HG03103 (cell line): Measurements from ENCODE around the gene BRMS1.
"Not testable (repeated sequence)": the region's sequence is repeated elsewhere in the genome, so short reads cannot be mapped to it uniquely, and the experiment has no call there.

Source experiments
- ATAC-seq: cut with Tn5 transposase; IDR thresholded peaks from one replicate; pipeline ENCODE4 v1.9.1; 2021; ENCODE audit warnings: low read depth; ENCODE audit not compliant: unreplicated experiment

BRMS1 gene

GRCh38 chr11:66363805-66364535 lies 19.1 kb upstream of the BRMS1 start:
- ATAC-seq, result no peak

DNA sequence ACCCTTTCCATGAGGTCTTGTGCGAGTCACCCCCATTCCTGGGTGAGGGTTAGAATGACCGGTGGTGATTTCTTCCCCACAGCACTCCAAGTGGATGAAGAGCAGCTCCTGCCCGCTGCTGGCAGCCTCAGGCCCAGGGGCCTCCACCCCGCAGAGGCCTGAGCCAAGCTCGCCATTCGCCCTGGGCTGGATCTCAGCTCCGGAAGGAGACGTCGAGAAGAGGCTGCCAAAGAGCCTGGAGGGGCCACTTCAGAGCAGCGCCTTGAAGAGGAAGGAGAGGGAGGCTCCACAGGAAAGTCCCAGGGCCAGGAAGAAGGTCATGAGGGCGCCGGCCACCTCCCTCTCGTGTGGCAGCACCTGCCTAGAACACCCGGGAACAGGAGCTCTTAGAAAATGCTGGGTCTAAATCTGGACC lies 18.3 kb upstream of the BRMS1 start:
- ATAC-seq, result no peak

DNA sequence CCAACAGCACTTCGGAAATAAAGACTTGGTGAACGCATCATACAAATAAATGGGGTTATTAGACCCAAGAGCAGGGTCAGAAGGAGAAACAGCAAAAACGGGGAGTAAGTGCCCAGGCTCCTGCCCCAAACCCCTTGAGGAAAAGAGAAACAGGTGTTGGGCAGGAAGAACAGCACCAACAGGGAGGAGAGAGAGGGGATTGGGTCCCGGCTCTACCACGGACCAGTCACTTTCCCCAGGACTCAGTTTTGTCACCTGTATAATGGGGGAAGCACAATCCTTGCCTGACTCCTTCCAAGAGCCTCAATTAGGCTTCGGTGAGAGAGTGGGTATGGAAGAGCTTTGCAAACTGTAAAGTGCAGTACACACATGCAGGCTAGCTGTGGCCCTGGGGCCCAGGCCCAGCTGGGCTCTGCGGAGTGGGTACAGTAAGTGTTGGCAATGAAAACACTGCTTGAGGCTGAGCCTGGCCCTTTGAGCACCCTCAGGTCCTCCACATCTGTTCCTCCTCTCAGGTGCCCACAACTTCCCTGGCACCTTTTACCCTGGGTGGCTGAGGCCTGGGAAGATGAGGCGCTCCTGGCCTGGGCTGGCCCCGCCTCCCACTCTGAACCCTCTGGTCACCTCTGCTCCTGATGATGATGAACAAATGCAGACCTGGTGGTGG lies 17.7 kb upstream of the BRMS1 start:
- ATAC-seq, result no peak

DNA sequence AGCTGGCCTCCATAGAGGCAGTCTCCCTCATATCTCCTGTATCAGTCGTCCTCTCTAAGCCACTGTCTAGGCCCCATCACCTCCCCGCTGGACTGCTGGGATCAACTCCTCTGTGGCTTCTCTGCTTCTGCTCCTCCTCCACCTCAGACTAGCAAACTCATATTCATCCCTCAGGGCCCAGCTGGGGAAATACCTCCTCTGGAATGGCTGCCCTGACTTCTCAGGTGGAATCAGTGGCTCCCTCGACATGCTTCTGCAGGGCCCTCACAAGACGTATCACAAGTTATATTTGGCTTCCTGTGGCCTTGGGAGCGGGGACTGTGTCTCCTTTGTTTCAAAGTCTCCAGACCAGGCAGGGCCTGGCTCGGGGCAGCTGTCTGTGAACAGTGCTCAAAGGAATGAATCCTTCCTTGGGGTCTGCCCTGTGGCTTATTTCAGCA lies 16.6 kb upstream of the BRMS1 start:
- no peak for ATAC-seq

DNA sequence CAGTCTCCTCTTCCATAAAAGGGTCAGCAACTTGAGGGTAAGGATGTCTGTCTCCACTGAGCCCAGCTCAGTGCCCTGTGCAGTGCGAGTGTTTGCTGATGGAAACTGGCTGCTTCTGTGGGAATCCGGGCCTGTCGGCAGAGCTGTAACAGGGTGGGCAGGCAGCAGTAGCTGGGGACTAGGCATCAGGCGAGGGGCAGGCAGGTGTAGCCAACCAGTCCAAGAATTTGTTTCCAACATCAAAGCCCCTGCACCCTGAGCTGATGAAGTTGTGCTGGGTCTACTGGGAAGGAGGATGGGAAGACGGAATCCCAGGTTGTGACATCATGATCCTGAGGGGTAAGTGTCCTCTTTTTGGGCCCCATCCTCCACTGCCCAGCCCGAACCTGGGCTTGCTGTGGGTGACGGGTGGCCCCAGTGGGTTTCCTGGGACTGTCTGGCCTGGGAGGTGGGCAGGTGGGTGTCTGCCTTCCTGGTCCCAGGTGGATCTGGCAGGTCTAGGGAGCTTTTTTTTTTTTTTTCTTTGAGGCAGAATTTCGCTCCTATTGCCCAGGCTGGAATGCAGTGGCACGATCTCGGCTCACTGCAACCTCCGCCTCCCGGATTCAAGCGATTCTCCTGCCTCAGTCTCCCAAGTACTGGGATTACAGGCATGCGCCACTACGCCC lies 15.6 kb upstream of the BRMS1 start:
- ATAC-seq, result no peak

DNA sequence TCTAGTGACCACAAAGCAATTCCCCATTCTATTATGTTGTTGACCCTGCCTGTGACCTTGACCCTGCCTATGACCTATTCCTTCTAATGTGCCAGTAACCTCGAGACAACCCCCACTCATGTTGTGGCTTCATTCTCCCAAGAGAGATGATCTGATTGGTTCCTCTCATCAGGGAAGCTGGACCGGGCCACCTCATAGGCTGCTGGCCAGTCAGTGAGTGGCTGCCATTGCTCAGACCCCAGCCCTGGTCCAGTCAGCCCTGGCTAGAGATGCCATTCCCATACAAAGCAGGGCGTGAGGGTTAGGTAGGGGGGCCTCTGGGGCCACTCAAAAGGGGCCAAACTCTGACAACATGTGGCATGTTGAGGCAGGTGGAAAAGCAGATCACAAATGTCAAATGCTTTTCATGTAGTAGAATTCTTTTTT lies 14.8 kb upstream of the BRMS1 start:
- ATAC-seq, result no peak

GRCh38 chr11:66350560-66351235 lies 5.8 kb upstream of the BRMS1 start:
- not testable (repeated sequence) for ATAC-seq

DNA sequence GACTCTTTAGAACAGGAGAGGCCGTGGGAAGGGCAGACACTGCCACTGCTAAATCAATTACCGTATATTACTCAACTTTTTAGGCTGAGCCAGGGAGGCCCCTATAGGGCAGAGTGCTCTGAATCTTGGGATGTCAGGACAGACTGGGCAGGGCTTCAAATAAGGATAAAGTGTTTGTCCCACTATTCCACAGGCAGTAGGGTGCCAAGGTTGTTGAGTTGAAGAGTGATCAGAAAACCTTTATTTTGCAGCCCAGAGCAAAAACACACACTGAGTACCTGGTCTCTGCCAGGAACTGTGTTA lies 4.1 kb upstream of the BRMS1 start:
- ATAC-seq, result no peak

- ATAC-seq, result no peak
Observed at GRCh38 chr11:66347425-66348276, 2.7 kb upstream of the BRMS1 start, which contains the start of gene B4GAT1. Gene B4GAT1 (minus strand): TSS chr11:66347629. CDS start chr11:66347545, 84 bp downstream.

- ATAC-seq, result no peak
Observed at GRCh38 chr11:66346476-66347424, 1.8 kb upstream of the BRMS1 start.

- no peak for ATAC-seq
Observed at GRCh38 chr11:66345316-66345649, 379 bp upstream of the BRMS1 start.

DNA sequence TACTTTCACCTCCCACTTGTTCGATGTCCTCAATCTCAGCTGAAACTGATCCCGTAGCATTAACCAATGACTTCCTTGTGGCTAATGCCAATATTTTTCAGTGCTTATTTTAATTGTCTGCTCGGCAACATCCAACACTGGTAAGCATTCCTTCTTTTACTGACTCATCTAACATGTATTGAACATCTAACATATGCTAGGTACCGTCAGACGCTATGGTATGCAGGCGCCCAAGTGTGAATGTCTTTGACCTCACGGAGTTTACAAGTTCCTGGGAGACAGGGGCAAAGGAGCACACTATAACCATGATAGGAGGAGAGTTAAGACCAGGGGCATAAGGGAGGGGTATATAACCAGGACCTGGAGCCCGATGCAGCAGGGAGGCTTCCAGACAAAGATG lies 1.7 kb downstream of the BRMS1 start:
- no peak for ATAC-seq

DNA sequence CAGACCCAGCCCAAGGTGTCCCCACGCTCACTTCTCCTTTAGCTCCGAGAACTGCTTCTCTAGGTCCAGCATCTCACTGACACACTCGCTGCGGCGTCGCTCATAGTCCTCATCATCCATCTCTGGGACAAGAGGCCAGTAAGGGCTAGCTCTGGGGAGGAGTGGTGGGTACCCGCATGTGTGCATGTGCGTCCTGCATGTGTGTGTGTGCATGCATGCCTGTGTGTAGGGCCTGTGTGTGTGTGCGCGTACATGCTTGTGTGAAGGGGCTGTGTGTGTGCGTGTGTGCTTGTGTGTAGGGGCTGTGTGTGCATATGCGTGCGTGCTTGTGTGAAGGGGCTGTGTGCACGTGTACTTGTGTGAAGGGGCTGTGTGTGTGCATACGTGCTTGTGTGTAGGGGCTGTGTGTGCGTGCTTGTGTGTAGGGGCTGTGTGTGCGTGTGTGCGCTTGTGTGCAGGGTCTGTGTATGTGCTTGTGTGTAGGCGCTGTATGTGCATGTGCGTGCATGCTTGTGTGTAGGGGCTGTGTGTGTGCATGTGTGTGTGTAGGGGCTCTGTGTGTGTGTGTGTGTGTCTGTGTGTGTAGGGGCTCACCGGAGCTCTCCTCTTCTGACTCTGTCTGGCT lies 3.3 kb downstream of the BRMS1 start:
- no peak for ATAC-seq

GRCh38 chr11:66340596-66341501 lies 4.1 kb downstream of the BRMS1 start:
- ATAC-seq, result no peak

DNA sequence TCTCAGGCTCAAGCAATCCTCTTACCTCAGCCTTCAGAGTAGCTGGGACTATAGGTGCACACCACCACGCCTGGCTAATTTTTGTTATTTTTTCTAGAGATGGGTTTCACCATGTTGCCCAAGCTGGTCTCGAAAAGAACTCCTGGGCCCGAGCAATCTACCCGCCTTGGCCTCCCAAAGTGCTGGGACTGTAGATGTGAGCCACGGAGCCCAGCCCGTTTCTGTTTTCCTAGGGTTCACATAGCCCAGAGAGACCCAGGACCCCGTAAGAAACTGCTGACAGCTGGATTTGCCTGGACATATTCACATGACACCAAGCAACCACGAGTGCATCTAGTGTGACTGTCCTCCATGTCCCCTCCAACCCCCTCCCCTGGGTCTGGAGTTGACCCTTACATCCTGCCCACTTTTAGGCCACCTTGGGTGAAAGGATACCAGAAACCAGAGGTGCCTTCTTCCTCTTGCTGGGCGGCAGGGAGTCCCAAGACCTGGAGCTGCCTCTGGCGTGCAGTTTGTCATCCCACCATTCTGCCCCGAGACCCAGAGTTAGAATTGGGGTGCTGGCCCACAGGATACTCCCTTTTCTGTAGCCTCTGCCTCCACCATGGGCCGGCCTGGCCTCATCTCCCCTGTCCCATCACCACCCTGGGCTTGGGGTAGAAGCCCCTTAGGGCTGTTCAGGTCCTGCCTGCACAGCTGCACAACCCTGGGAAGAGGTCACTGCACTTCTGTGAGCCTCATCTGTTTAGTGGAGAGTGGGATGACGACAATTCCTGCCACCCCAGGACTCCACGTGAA lies 5.0 kb downstream of the BRMS1 start:
- no peak for ATAC-seq

- ATAC-seq, result no peak
Observed at GRCh38 chr11:66339162-66339675, 5.7 kb downstream of the BRMS1 start.
